ENCODE data around the gene TCP11L2.

GRCh38 chr12:106280106-106280505, 22.4 kb upstream of the TCP11L2 start:
- no peak for TF ChIP-seq POLR2A (IDR thresholded peaks at IDR 0.05; ENCODE audit: low read depth)
- TF ChIP-seq EP300 (IDR thresholded peaks at IDR 0.05), result no peak
- no peak for TF ChIP-seq CTCF (IDR thresholded peaks at IDR 0.05)
- no peak for TF ChIP-seq POLR2AphosphoS5 (IDR thresholded peaks at IDR 0.05)

Measured in esophagus muscularis mucosa (tissue), 4 donors.